Measurements from ENCODE around the gene HGF.
"Not testable (repeated sequence)": the region's sequence is repeated elsewhere in the genome, so short reads cannot be mapped to it uniquely, and the experiment has no call there.

Gene HGF

GRCh38 chr7:81744389-81744788 lies 25.5 kb downstream of the HGF start:
- no peak for DNase-seq (ENCODE audit: low read depth, low spot score)
- Histone ChIP-seq H3K4me3 (no peak overlapping the region), H3K9ac (ENCODE audit: insufficient read length) (no peak overlapping the region), H3K36me3 (ENCODE audit: insufficient read depth, low read length) (no peaks in the 10 kb centered on the region), H3K27ac (no peak overlapping the region), H3K9me3 (ENCODE audit: low read depth, low read length) (no peaks in the 10 kb centered on the region)
- TF ChIP-seq POLR2AphosphoS5 (IDR thresholded peaks at IDR 0.05; ENCODE audit: borderline replicate concordance, low read depth, low read length) (no peak), FOXP2 (optimal IDR thresholded peaks at IDR 0.05; ENCODE audit: control extremely low read depth, extremely low read length, insufficient read depth) (no peak), EZH2 (IDR thresholded peaks at IDR 0.05) (no peak)

- H3K9me3 ChIP-seq (ENCODE audit: low read depth, low read length), result no peaks in the 10 kb centered on the region
- H3K36me3 ChIP-seq (ENCODE audit: insufficient read depth, low read length), result no peaks in the 10 kb centered on the region
- no peak for DNase-seq (ENCODE audit: low read depth, low spot score)
- no peak for TF ChIP-seq FOXP2 (optimal IDR thresholded peaks at IDR 0.05; ENCODE audit: control extremely low read depth, extremely low read length, insufficient read depth)
- TF ChIP-seq POLR2AphosphoS5 (IDR thresholded peaks at IDR 0.05; ENCODE audit: borderline replicate concordance, low read depth, low read length), result no peak
- TF ChIP-seq EZH2 (IDR thresholded peaks at IDR 0.05), result no peak
- H3K27ac ChIP-seq, result no peak overlapping the region
- no peak overlapping the region for H3K4me3 ChIP-seq
- no peak overlapping the region for H3K9ac ChIP-seq (ENCODE audit: insufficient read length)
These were observed 26.2 kb downstream of the HGF start for GRCh38 chr7:81743665-81744064.

GRCh38 chr7:81743201-81743600 lies 26.6 kb downstream of the HGF start:
- Histone ChIP-seq H3K4me3 (no peak overlapping the region), H3K27ac (no peak overlapping the region), H3K9me3 (ENCODE audit: low read depth, low read length) (no peaks in the 10 kb centered on the region), H3K9ac (ENCODE audit: insufficient read length) (no peak overlapping the region), H3K36me3 (ENCODE audit: insufficient read depth, low read length) (no peaks in the 10 kb centered on the region)
- no peak for DNase-seq (ENCODE audit: low read depth, low spot score)
- TF ChIP-seq POLR2AphosphoS5 (IDR thresholded peaks at IDR 0.05; ENCODE audit: borderline replicate concordance, low read depth, low read length), result no peak
- TF ChIP-seq FOXP2 (optimal IDR thresholded peaks at IDR 0.05; ENCODE audit: control extremely low read depth, extremely low read length, insufficient read depth), result no peak
- TF ChIP-seq EZH2 (IDR thresholded peaks at IDR 0.05), result no peak

GRCh38 chr7:81740403-81740802 lies 29.4 kb downstream of the HGF start:
- H3K4me3 ChIP-seq, result no peak overlapping the region
- TF ChIP-seq FOXP2 (optimal IDR thresholded peaks at IDR 0.05; ENCODE audit: control extremely low read depth, extremely low read length, insufficient read depth), result no peak
- no peak for TF ChIP-seq EZH2 (IDR thresholded peaks at IDR 0.05)
- H3K36me3 ChIP-seq (ENCODE audit: insufficient read depth, low read length), result no peaks in the 10 kb centered on the region
- H3K27ac ChIP-seq, result no peak overlapping the region
- no peaks in the 10 kb centered on the region for H3K9me3 ChIP-seq (ENCODE audit: low read depth, low read length)
- no peak for DNase-seq (ENCODE audit: low read depth, low spot score)
- no peak overlapping the region for H3K9ac ChIP-seq (ENCODE audit: insufficient read length)

GRCh38 chr7:81736091-81736490 lies 33.8 kb downstream of the HGF start:
- Histone ChIP-seq H3K27ac (no peak overlapping the region), H3K36me3 (ENCODE audit: insufficient read depth, low read length) (no peaks in the 10 kb centered on the region)

GRCh38 chr7:81725812-81726127 lies 44.1 kb downstream of the HGF start:
- no peak for TF ChIP-seq EZH2 (IDR thresholded peaks at IDR 0.05)
- TF ChIP-seq POLR2AphosphoS5 (IDR thresholded peaks at IDR 0.05; ENCODE audit: borderline replicate concordance, low read depth, low read length), result no peak
- TF ChIP-seq FOXP2 (optimal IDR thresholded peaks at IDR 0.05; ENCODE audit: control extremely low read depth, extremely low read length, insufficient read depth), result no peak
- Histone ChIP-seq H3K36me3 (ENCODE audit: insufficient read depth, low read length) (no peaks in the 10 kb centered on the region), H3K9me3 (ENCODE audit: low read depth, low read length) (no peaks in the 10 kb centered on the region), H3K27ac (no peak overlapping the region), H3K9ac (ENCODE audit: insufficient read length) (no peak overlapping the region), H3K4me3 (no peak overlapping the region)
- DNase-seq (ENCODE audit: low read depth, low spot score), result no peak

More at GRCh38 chr7:81736091-81736490, 33.8 kb downstream of the HGF start:
- no peak for TF ChIP-seq FOXP2 (optimal IDR thresholded peaks at IDR 0.05; ENCODE audit: control extremely low read depth, extremely low read length, insufficient read depth)
- DNase-seq (ENCODE audit: low read depth, low spot score), result no peak
- Histone ChIP-seq H3K9me3 (ENCODE audit: low read depth, low read length) (no peaks in the 10 kb centered on the region), H3K9ac (ENCODE audit: insufficient read length) (no peak overlapping the region), H3K4me3 (no peak overlapping the region)

- no peak overlapping the region for H3K4me3 ChIP-seq
- no peak overlapping the region for H3K9ac ChIP-seq (ENCODE audit: insufficient read length)
- no peaks in the 10 kb centered on the region for H3K36me3 ChIP-seq (ENCODE audit: insufficient read depth, low read length)
- no peak overlapping the region for H3K27ac ChIP-seq
- no peak for DNase-seq (ENCODE audit: low read depth, low spot score)
- no peak for TF ChIP-seq POLR2AphosphoS5 (IDR thresholded peaks at IDR 0.05; ENCODE audit: borderline replicate concordance, low read depth, low read length)
- TF ChIP-seq FOXP2 (optimal IDR thresholded peaks at IDR 0.05; ENCODE audit: control extremely low read depth, extremely low read length, insufficient read depth), result no peak
- no peak for TF ChIP-seq EZH2 (IDR thresholded peaks at IDR 0.05)
- H3K9me3 ChIP-seq (ENCODE audit: low read depth, low read length), result no peaks in the 10 kb centered on the region
These were observed 44.6 kb downstream of the HGF start for GRCh38 chr7:81725003-81725811.

- not testable (repeated sequence) for H3K4me3 ChIP-seq; H3K9me3 ChIP-seq (ENCODE audit: low read depth, low read length); H3K27ac ChIP-seq; DNase-seq (ENCODE audit: low read depth, low spot score); H3K36me3 ChIP-seq (ENCODE audit: insufficient read depth, low read length); H3K9ac ChIP-seq (ENCODE audit: insufficient read length)
These were observed 47.6 kb downstream of the HGF start for GRCh38 chr7:81722250-81722649.

GRCh38 chr7:81721437-81721836 lies 48.4 kb downstream of the HGF start:
- Histone ChIP-seq H3K4me3 (no peak overlapping the region), H3K36me3 (ENCODE audit: insufficient read depth, low read length) (no peaks in the 10 kb centered on the region), H3K9ac (ENCODE audit: insufficient read length) (no peak overlapping the region), H3K9me3 (ENCODE audit: low read depth, low read length) (no peaks in the 10 kb centered on the region), H3K27ac (no peak overlapping the region)
- no peak for DNase-seq (ENCODE audit: low read depth, low spot score)
- TF ChIP-seq POLR2AphosphoS5 (IDR thresholded peaks at IDR 0.05; ENCODE audit: borderline replicate concordance, low read depth, low read length), result no peak
- TF ChIP-seq FOXP2 (optimal IDR thresholded peaks at IDR 0.05; ENCODE audit: control extremely low read depth, extremely low read length, insufficient read depth), result no peak
- TF ChIP-seq EZH2 (IDR thresholded peaks at IDR 0.05), result no peak

Measured in SK-N-MC (cell line).